A549 (cell line): Measurements from ENCODE around the gene MED28. TPM values are rescaled to one million over a fixed set of nuclear protein-coding genes. Genes with fewer than 3 reads are reported as not detected.

Experiments
- ATAC-seq, 2 experiments: fragments of 200-7000 bp in 1 of 2; fragments of >200 bp in 1 of 2; cut with Nextera tagmentation in 1 of 2; cut with Tn5 transposase in 1 of 2; 3 replicates each; pipeline versions ENCODE4 v1.8.0 to v1.9.1; 2018 to 2020; ENCODE audit warnings: mild to moderate bottlenecking in 1 of 2, moderate library complexity in 1 of 2
- CTCF ChIA-PET: fragments of 300-600 bp; sonication (Branson Sonifier 250); formaldehyde crosslinking; extraction: SDS; loops from one replicate; lab custom pipeline; 2021; ENCODE audit warnings: antibody characterized with exemption, inconsistent platforms; lab: Yijun Ruan, JAX
- POLR2A ChIA-PET: fragments of 350-600 bp; formaldehyde crosslinking; extraction: SDS; loops from one replicate; lab custom pipeline; 2021; ENCODE audit warnings: antibody characterized with exemption, inconsistent platforms; lab: Yijun Ruan, JAX
- DNase-seq, 2 experiments: peaks; one replicate each; pipeline versions ENCODE4 v3.0.0 to v3.0.0-alpha.2; 2011 to 2016; ENCODE audit warnings: low read depth in 1 of 2, low spot score in 1 of 2
- FAIRE-seq: peaks from 2 replicates; lab custom pipeline; 2011; peaks lifted over from hg19 to GRCh38; lab: Jason Lieb, UNC
- H3K27ac ChIP-seq, 2 experiments: fragments of >200 bp; sonication (Bioruptor Twin); formaldehyde crosslinking; 3 replicates each; pipeline ENCODE4 v1.5.1; 2016 to 2017
- H3K4me1 ChIP-seq: fragments of >200 bp; sonication (Bioruptor Twin); formaldehyde crosslinking; 3 replicates; pipeline ENCODE4 v1.6.1; 2016
- H3K4me2 ChIP-seq: fragments of >200 bp; sonication (Bioruptor Twin); formaldehyde crosslinking; 3 replicates; pipeline ENCODE4 v1.6.1; 2016
- H3K4me3 ChIP-seq: fragments of >200 bp; sonication (Bioruptor Twin); formaldehyde crosslinking; 3 replicates; pipeline ENCODE4 v1.5.1; 2016
- H3K9me3 ChIP-seq: fragments of >200 bp; sonication (Bioruptor Twin); formaldehyde crosslinking; 3 replicates; pipeline ENCODE4 v1.6.1; 2016
- CEBPB ChIP-seq, 2 experiments: fragments of >200 bp in 1 of 2; sonication (Bioruptor Twin) in 1 of 2; formaldehyde crosslinking in 1 of 2; IDR thresholded peaks; 2 replicates each; pipeline ENCODE4 v1.6.1; 2012 to 2016
- FOSB ChIP-seq: fragments of 250-450 bp; sonication (Bioruptor Pico); IDR thresholded peaks from 2 replicates; pipeline ENCODE4 v1.5.0; 2020; ENCODE audit warnings: mild to moderate bottlenecking, moderate library complexity
- HOXB13 ChIP-seq: fragments of 250-450 bp; sonication (Bioruptor Pico); IDR thresholded peaks from 2 replicates; pipeline ENCODE4 v1.5.0; 2020; ENCODE audit warnings: low read depth, mild to moderate bottlenecking, moderate library complexity
- HOXB5 ChIP-seq: fragments of 250-450 bp; sonication (Bioruptor Pico); IDR thresholded peaks from 2 replicates; pipeline ENCODE4 v1.5.0; 2020; ENCODE audit warnings: mild to moderate bottlenecking, moderate library complexity
- MAZ ChIP-seq: fragments of 150-350 bp; IDR thresholded peaks from 2 replicates; pipeline ENCODE4 v1.6.1; 2014; ENCODE audit warnings: antibody characterized with exemption, low read depth, low read length, borderline replicate concordance
- MYC ChIP-seq: IDR thresholded peaks from 2 replicates; pipeline ENCODE4 v1.6.1; 2012; ENCODE audit warnings: mild to moderate bottlenecking, inconsistent platforms, low read length, improper control_type of control experiment, borderline replicate concordance
- PHF8 ChIP-seq: fragments of 200-600 bp; sonication (generic); IDR thresholded peaks from 2 replicates; pipeline ENCODE4 v1.6.1; 2016; ENCODE audit warnings: low read depth, mild to moderate bottlenecking, antibody characterized with exemption, moderate library complexity, borderline replicate concordance
- POLR2A ChIP-seq: IDR thresholded peaks from 2 replicates; pipeline ENCODE4 v1.6.1; 2012; ENCODE audit warnings: mild to moderate bottlenecking, low read length
- RAD21 ChIP-seq, 2 experiments: fragments of >200 bp in 1 of 2; sonication (Bioruptor Twin) in 1 of 2; formaldehyde crosslinking in 1 of 2; IDR thresholded peaks in 1 of 2; conservative IDR thresholded peaks in 1 of 2; 2 replicates in 1 of 2; 3 replicates in 1 of 2; pipeline ENCODE4 v1.6.1; 2012 to 2018; ENCODE audit warnings: inconsistent platforms in 1 of 2
- SMC3 ChIP-seq: fragments of >200 bp; sonication (Bioruptor Twin); formaldehyde crosslinking; IDR thresholded peaks from 3 replicates; pipeline ENCODE4 v1.6.1; 2018; ENCODE audit warnings: inconsistent platforms
- ZC3H11A ChIP-seq: fragments of 450-650 bp; IDR thresholded peaks from 2 replicates; pipeline ENCODE4 v1.6.1; 2014; ENCODE audit warnings: antibody characterized with exemption, mild to moderate bottlenecking
- ZFP36 ChIP-seq: fragments of 450-650 bp; IDR thresholded peaks from 2 replicates; pipeline ENCODE4 v1.6.1; 2014; ENCODE audit warnings: borderline replicate concordance; ENCODE audit not compliant: partially characterized antibody
- WGBS: methylation state at CpG from one replicate; pipeline ENCODE4 v1.1.6; 2017; ENCODE audit errors: missing lambda C conversion rate; 5-methylcytosine and 5-hydroxymethylcytosine counted together
- polyA plus RNA-seq, 4 experiments: library from polyadenylated mRNA; depleted of rRNA in 3 of 4; stranded (reverse); fragments of >200 nt; fragmentation: RNase III in 1 of 4; extraction: RNeasy Plus Mini Kit Qiagen cat#74134 plus additional on column Dnase treatment in 1 of 4; gene quantifications; 2 replicates in 3 of 4; 3 replicates in 1 of 4; pipeline ENCODE4 v1.2.3, GENCODE V29; 2011 to 2017
- TF ChIP-seq, protein P1 (sequence below): fragments of >200 bp; sonication (Bioruptor Twin); formaldehyde crosslinking; IDR thresholded peaks from 3 replicates; pipeline ENCODE4 v1.5.1; 2016
- TF ChIP-seq, protein P2 (sequence below): IDR thresholded peaks from 2 replicates; pipeline ENCODE4 v1.6.1; 2012
- TF ChIP-seq, protein P3 (sequence below): fragments of 450-650 bp; IDR thresholded peaks from 2 replicates; pipeline ENCODE4 v1.6.1; 2014; ENCODE audit warnings: antibody characterized with exemption
- TF ChIP-seq, protein P4 (sequence below): fragments of 250-450 bp; sonication (Bioruptor Pico); IDR thresholded peaks from 2 replicates; pipeline ENCODE4 v1.5.0; 2020; ENCODE audit warnings: low read depth, mild to moderate bottlenecking, moderate library complexity
- TF ChIP-seq, protein P5 (sequence below): fragments of >200 bp; sonication (Bioruptor Twin); formaldehyde crosslinking; IDR thresholded peaks from 3 replicates; pipeline ENCODE4 v1.6.1; 2016

The MED28 gene
- polyA plus RNA-seq, 2 of the 4 experiments (the other 2 are of a cell fraction): 15.5 to 30.8 TPM

DNA sequence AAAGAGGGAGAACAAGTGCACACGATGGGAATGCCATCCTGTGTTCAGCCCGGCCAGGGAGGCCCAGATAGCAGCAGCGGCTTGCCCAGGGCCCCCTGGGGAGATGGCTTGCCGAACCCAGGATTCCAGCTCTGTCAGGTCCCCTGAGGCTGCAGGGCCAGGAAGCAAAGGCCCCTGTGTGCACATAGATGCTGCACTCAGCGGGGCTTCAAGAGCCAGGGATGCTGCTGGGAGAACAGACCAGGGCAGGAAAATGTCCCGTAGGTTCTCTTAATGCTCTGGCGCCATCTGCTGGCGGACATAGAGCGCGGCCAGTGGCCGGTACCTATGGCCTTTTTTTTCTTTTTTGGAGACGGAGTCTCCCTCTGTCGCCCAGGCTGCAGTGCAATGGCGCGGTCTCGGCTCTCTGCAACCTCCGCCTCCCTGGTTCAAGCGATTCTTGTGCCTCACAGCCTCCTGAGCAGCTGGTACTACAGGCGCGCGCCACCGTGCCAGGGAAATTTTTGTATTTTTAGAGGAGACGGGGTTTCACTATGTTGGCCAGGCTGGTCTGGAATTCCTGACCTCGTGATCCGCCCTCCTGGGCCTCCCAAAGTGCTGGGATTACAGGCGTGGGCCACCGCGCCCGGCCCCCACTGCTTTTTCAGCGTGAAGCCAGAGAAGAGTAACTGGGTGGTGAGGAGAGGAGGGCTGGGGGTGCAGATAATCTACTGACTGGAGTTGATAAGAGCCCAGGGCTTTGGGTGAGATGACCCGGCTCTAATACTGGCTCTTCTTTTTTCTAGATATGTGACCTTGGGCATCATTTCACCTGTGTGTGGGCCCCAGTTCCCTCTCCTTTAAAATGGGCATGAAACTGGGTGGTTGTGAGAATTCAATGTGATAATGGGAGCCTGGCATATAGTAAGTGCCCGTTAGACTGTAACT lies 22.5 kb downstream of the MED28 start:
- Histone ChIP-seq H3K4me3 (no peak overlapping the region), H3K9me3 (no peaks in the 10 kb centered on the region), H3K4me1 (no peaks in the 10 kb centered on the region), H3K4me2 (no peak overlapping the region), H3K27ac (no peak overlapping the region)
- no peak for TF ChIP-seq PHF8
- no peak for TF ChIP-seq ZC3H11A
- peak; percentile 56 to 60 for TF ChIP-seq RAD21 (conservative IDR thresholded peaks at IDR 0.05 in 1 of 2, IDR thresholded peaks at IDR 0.05 in 1 of 2)
- TF ChIP-seq, protein P1, sequence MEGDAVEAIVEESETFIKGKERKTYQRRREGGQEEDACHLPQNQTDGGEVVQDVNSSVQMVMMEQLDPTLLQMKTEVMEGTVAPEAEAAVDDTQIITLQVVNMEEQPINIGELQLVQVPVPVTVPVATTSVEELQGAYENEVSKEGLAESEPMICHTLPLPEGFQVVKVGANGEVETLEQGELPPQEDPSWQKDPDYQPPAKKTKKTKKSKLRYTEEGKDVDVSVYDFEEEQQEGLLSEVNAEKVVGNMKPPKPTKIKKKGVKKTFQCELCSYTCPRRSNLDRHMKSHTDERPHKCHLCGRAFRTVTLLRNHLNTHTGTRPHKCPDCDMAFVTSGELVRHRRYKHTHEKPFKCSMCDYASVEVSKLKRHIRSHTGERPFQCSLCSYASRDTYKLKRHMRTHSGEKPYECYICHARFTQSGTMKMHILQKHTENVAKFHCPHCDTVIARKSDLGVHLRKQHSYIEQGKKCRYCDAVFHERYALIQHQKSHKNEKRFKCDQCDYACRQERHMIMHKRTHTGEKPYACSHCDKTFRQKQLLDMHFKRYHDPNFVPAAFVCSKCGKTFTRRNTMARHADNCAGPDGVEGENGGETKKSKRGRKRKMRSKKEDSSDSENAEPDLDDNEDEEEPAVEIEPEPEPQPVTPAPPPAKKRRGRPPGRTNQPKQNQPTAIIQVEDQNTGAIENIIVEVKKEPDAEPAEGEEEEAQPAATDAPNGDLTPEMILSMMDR: peak; percentile 61
- peak; percentile 48; the same call in 1 of the 3 replicates for TF ChIP-seq SMC3
- FAIRE-seq (no peak), DNase-seq (peak; percentile 43 to 63), ATAC-seq (peak; percentile 98 to 99)
- 40% methylated on average over 12 of the region's 32 CpGs for WGBS
- POLR2A ChIA-PET: no interaction called here
- CTCF ChIA-PET: interaction anchor here (0.7 to 2.4 kb wide), 15 partner anchors 10 to 958 kb away, joined by 3 to 9 read pairs (median 4); no protein-coding TSS in a partner anchor

DNA sequence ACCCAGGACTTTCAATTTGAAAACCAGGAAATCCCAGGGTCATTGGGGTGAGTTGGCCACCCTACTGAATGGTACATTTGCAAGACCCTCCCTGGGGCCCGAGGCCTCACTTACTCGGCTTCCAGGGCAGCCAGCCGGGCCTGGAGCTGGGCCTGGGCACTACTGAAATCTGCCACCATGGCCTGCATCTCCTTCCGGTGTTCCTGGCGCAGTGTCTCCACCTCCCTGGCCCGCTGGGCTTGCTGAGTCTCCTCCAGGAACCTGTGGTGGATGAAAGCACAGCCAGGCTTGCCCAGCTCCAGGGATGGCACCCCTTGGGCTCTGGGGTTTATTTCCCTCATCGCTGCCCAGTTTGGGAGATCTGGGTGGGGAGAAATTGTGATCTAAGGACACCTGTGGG lies 24.7 kb downstream of the MED28 start:
- CTCF ChIA-PET: interaction anchor here (1.1 kb wide), 1 partner anchor 90 kb away, joined by 3 read pairs; no protein-coding TSS in a partner anchor
- TF ChIP-seq, protein P1: no peak
- TF ChIP-seq HOXB13: no peak
- TF ChIP-seq, protein P2, sequence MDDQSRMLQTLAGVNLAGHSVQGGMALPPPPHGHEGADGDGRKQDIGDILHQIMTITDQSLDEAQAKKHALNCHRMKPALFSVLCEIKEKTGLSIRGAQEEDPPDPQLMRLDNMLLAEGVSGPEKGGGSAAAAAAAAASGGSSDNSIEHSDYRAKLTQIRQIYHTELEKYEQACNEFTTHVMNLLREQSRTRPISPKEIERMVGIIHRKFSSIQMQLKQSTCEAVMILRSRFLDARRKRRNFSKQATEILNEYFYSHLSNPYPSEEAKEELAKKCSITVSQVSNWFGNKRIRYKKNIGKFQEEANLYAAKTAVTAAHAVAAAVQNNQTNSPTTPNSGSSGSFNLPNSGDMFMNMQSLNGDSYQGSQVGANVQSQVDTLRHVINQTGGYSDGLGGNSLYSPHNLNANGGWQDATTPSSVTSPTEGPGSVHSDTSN: no peak
- no peak for TF ChIP-seq MAZ
- TF ChIP-seq POLR2A: no peak
- TF ChIP-seq FOSB (CRISPR knock-in tag): no peak
- TF ChIP-seq, protein P3, sequence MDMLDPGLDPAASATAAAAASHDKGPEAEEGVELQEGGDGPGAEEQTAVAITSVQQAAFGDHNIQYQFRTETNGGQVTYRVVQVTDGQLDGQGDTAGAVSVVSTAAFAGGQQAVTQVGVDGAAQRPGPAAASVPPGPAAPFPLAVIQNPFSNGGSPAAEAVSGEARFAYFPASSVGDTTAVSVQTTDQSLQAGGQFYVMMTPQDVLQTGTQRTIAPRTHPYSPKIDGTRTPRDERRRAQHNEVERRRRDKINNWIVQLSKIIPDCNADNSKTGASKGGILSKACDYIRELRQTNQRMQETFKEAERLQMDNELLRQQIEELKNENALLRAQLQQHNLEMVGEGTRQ: no peak
- TF ChIP-seq CEBPB (IDR thresholded peaks at IDR 0.05): no peak
- no peak for TF ChIP-seq MYC
- TF ChIP-seq, protein P4, sequence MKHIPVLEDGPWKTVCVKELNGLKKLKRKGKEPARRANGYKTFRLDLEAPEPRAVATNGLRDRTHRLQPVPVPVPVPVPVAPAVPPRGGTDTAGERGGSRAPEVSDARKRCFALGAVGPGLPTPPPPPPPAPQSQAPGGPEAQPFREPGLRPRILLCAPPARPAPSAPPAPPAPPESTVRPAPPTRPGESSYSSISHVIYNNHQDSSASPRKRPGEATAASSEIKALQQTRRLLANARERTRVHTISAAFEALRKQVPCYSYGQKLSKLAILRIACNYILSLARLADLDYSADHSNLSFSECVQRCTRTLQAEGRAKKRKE (CRISPR knock-in tag): no peak
- no peak for TF ChIP-seq HOXB5 (CRISPR knock-in tag)
- no peak for TF ChIP-seq ZFP36
- TF ChIP-seq, protein P5, sequence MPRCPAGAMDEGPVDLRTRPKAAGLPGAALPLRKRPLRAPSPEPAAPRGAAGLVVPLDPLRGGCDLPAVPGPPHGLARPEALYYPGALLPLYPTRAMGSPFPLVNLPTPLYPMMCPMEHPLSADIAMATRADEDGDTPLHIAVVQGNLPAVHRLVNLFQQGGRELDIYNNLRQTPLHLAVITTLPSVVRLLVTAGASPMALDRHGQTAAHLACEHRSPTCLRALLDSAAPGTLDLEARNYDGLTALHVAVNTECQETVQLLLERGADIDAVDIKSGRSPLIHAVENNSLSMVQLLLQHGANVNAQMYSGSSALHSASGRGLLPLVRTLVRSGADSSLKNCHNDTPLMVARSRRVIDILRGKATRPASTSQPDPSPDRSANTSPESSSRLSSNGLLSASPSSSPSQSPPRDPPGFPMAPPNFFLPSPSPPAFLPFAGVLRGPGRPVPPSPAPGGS: no peak
- TF ChIP-seq PHF8: no peak
- H3K4me1 ChIP-seq: no peaks in the 10 kb centered on the region
- POLR2A ChIA-PET: no interaction called here
- H3K9me3 ChIP-seq: peaks cover 6% of the 10 kb centered on the region; the same call in 1 of the 3 replicates
- no peak overlapping the region for H3K4me3 ChIP-seq
- ATAC-seq (no peak), DNase-seq (no peak), FAIRE-seq (no peak)
- H3K27ac ChIP-seq: no peak overlapping the region
- no peak overlapping the region for H3K4me2 ChIP-seq
- 97% methylated on average over 5 of the region's 7 CpGs for WGBS
